Psoas muscle (tissue), 8 donors: ENCODE results near the gene METTL13. TPM values are rescaled to one million over a fixed set of nuclear protein-coding genes. Genes with fewer than 3 reads are reported as not detected.

Experiments used
- ATAC-seq, 4 donors: fragments of 200-7000 bp; cut with Tn5 transposase; one replicate each; pipeline ENCODE4 v1.9.1; 2020; ENCODE audit warnings: moderate library complexity in 3 of 4, mild to moderate bottlenecking in 2 of 4
- DNase-seq, 2 donors: peaks; one replicate each; pipeline ENCODE4 v3.0.0-alpha.2; 2020
- H3K27ac ChIP-seq: fragments of 200-600 bp; one replicate; pipeline ENCODE4 v1.8.0; 2022
- H3K27me3 ChIP-seq, 3 donors: fragments of 200-600 bp in 1 of 3; one replicate each; pipeline versions ENCODE4 v1.6.1 to v1.8.0; 2013 to 2022; ENCODE audit warnings: low read length in 2 of 3, mild to moderate bottlenecking in 2 of 3, moderate library complexity in 1 of 3; ENCODE audit not compliant: insufficient read depth in 3 of 3
- H3K36me3 ChIP-seq, 2 donors: fragments of 200-600 bp in 1 of 2; one replicate each; pipeline versions ENCODE4 v1.6.1 to v1.8.0; 2013 to 2022; ENCODE audit warnings: low read depth in 1 of 2, mild to moderate bottlenecking in 1 of 2, moderate library complexity in 1 of 2; ENCODE audit not compliant: insufficient read depth in 1 of 2
- H3K4me1 ChIP-seq: fragments of 200-600 bp; one replicate; pipeline ENCODE4 v1.8.0; 2022
- H3K4me3 ChIP-seq: fragments of 200-600 bp; one replicate; pipeline ENCODE4 v1.8.0; 2022; ENCODE audit warnings: mild to moderate bottlenecking
- H3K9me3 ChIP-seq: fragments of 200-600 bp; one replicate; pipeline ENCODE4 v1.8.0; 2022
- WGBS, 3 donors: extraction: QIAGEN DNeasy Blood & Tissue Kit; methylation state at CpG; one replicate each; pipeline versions ENCODE4 v1.1.6 to v1.1.7; 2013; 5-methylcytosine and 5-hydroxymethylcytosine counted together
- intact Hi-C, 2 donors: fragments of 100-400 bp; cut with DNase I; formaldehyde crosslinking; loops; one replicate each; pipeline versions ENCODE4 v1.11.0 to v1.14.2; 2022
- polyA plus RNA-seq, 3 donors: library from polyadenylated mRNA; stranded (reverse); fragments of 200-250 nt; gene quantifications; one replicate each; pipeline ENCODE4 v1.2.3, GENCODE V29; 2013
- total RNA-seq, 4 donors: library from RNA; stranded (reverse); fragmentation: NEBNext Ultra II Directional in 2 of 4; extraction: Animal tissue kit (Norgen Biotek cat#: 25700) in 2 of 4; gene quantifications; one replicate each; pipeline versions ENCODE4 v1.2.1 to v1.2.4, GENCODE V29; 2021 to 2023
- TF ChIP-seq, protein P1 (sequence below): fragments of 200-600 bp; IDR thresholded peaks from one replicate; pipeline ENCODE4 v1.8.0; 2022; ENCODE audit warnings: antibody characterized with exemption
- donor health status: healthy with polysubstance abuse.
- donor health status: DM: no; HTN: no; CAD: no; lungs with moderate emphysema.
- donor health status: Bipolar disorder and iron deficiency.
- donor health status: healthy.
- donor health status: DM: yes; HTN: yes; CAD: no.
- donor health status: DM: no; HTN: no; CAD: no.
- donor health status: DM: no; HTN: no; CAD: no.
- donor health status: DM: yes; HTN: yes; CAD: no.

Gene METTL13
- total and polyA plus RNA-seq, 7 donors: 15.0 to 66.4 (median 23.9) TPM

DNA sequence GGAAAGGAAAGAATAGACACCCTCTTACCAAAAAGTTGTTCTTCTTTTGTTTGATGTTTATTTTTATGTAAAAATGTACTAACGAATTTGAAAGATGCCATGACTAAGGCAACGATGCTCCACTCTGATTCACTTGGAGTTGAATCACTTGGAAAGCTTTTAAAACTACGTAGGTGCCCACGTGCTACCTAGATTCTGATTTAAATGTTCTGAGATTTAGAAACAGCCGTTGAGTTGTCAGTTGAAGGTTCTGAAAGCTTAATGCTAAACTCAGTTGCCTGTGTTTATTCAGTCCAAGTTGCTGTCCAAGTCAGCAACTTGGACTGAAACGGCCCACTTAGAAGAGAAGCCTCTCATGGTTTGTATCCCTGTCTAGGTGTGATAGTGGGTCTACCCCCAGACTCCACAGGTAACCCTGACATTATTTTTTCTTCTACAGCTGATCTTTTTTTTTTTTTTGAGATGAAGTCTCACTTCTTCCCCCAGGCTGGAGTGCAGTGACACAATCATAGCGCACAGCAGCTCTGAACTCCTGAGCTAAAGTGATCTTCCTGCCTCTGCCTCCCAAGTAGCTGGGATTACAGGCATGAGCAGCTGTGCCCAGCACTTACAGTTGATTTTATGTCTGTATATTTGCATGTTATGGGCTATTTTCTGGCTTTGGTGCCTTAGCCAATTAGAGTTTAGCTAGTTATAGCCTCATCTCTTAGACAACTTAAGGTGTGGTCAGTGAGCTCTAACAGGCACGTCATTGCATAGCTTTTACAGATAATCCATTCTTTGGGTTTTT lies 38.2 kb upstream of the METTL13 start:
- H3K27me3 ChIP-seq: no peaks in the 10 kb centered on the region
- intact Hi-C loops: loop anchor here (2.0 to 10.0 kb wide), 4 partner anchors 38 to 256 kb away; partner anchors contain the start of genes METTL13 (in 2 of the 2) and PRRC2C (in 1 of the 2)
- no peaks in the 10 kb centered on the region for H3K9me3 ChIP-seq
- peak overlapping the region; percentile 98 for H3K27ac ChIP-seq
- TF ChIP-seq, protein P1, sequence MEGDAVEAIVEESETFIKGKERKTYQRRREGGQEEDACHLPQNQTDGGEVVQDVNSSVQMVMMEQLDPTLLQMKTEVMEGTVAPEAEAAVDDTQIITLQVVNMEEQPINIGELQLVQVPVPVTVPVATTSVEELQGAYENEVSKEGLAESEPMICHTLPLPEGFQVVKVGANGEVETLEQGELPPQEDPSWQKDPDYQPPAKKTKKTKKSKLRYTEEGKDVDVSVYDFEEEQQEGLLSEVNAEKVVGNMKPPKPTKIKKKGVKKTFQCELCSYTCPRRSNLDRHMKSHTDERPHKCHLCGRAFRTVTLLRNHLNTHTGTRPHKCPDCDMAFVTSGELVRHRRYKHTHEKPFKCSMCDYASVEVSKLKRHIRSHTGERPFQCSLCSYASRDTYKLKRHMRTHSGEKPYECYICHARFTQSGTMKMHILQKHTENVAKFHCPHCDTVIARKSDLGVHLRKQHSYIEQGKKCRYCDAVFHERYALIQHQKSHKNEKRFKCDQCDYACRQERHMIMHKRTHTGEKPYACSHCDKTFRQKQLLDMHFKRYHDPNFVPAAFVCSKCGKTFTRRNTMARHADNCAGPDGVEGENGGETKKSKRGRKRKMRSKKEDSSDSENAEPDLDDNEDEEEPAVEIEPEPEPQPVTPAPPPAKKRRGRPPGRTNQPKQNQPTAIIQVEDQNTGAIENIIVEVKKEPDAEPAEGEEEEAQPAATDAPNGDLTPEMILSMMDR: no peak
- peaks cover 35% of the 10 kb centered on the region for H3K4me1 ChIP-seq
- H3K36me3 ChIP-seq: peaks cover 0 to 5% of the 10 kb centered on the region in 2 donors
- DNase-seq (no peak), ATAC-seq (peak; percentile 61 to 80 (median 70))
- H3K4me3 ChIP-seq: peak overlapping the region; percentile 79
- 13 to 19% (median 17%) methylated on average over 8 of the region's 8 CpGs for WGBS, 3 donors

DNA sequence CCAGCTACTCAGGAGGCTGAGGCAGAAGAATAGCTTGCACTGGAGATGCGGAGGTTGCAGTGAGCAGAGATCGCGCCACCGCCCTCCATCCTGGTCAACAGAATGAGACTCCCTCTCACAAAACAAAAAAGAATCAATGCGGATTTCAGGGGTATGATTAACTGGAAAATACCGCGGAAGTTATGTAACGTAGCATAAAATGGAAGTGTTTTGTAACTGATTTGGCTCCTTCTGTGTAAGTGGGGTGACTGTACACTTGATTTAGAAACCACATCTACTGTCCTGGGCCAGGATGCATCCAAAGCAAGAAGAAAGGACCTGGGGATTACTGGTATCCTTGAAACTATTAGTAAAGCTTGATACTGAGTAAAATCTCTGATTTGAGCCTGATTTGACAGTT lies 36.5 kb upstream of the METTL13 start:
- H3K9me3 ChIP-seq: no peaks in the 10 kb centered on the region
- H3K4me3 ChIP-seq: no peak overlapping the region
- H3K4me1 ChIP-seq: peaks cover 28% of the 10 kb centered on the region
- TF ChIP-seq, protein P1: no peak
- ATAC-seq (no peak), DNase-seq (no peak)
- H3K27me3 ChIP-seq: no peaks in the 10 kb centered on the region
- intact Hi-C loops: loop anchor here (5.0 to 10.0 kb wide), 3 partner anchors 37 to 258 kb away; partner anchors contain the start of genes METTL13 (in 1 of the 2) and PRRC2C (in 1 of the 2)
- H3K27ac ChIP-seq: peak overlapping the region; percentile 98
- WGBS, 3 donors: 89 to 99% (median 95%) methylated on average over 8 of the region's 8 CpGs
- H3K36me3 ChIP-seq: no peaks in the 10 kb centered on the region

DNA sequence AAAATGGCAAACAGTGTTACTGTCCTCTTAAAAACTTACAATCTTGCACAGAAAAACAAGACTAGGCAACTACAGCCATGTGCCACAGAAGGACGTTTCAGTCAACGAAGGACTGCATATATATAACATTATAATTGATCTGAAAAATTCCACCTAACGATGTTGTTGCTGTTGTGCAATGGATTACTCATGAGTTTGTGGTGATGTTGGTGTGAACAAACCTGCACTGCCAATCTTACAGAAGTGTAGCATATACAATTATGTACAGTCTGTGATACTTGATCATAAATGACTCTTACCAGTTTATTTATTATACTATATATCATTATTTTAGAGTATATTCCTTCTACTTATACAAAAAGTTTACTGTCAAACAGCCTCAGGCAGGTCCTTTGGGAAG lies 32.8 kb upstream of the METTL13 start:
- WGBS, 3 donors: 87 to 92% (median 88%) methylated on average over 3 of the region's 3 CpGs
- Histone ChIP-seq H3K27ac (no peak overlapping the region), H3K4me3 (no peak overlapping the region), H3K4me1 (peaks cover 9% of the 10 kb centered on the region), H3K36me3 (no peaks in the 10 kb centered on the region), H3K27me3 (no peaks in the 10 kb centered on the region), H3K9me3 (no peaks in the 10 kb centered on the region)
- TF ChIP-seq, protein P1: no peak
- intact Hi-C loops: loop anchor here (10.0 kb wide), 1 partner anchor 104 kb away; no protein-coding TSS in a partner anchor
- ATAC-seq: no peak
- DNase-seq: no peak

DNA sequence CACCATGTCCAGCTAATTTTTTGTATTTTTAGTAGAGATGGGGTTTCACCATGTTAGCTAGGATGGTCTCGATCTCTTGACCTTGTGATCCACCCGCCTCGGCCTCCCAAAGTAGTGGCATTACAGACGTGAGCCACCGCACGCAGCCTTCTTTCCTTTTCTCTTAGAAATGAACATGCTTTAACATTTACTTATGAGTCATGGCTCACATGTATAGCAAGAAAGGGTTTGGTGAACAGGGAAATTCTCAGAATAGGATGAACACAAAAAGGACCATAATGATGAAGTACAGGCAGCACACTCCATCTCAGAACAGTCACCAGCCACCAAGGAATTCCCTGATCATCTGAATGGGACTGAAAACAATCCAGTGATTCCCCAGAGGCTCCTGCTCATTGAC lies 30.2 kb upstream of the METTL13 start:
- Histone ChIP-seq H3K27ac (no peak overlapping the region), H3K36me3 (no peaks in the 10 kb centered on the region), H3K9me3 (no peaks in the 10 kb centered on the region), H3K4me1 (no peaks in the 10 kb centered on the region), H3K4me3 (no peak overlapping the region), H3K27me3 (no peaks in the 10 kb centered on the region)
- ATAC-seq (no peak), DNase-seq (no peak)
- TF ChIP-seq, protein P1: no peak
- intact Hi-C loops: no loop called here
- 95% methylated on average over 6 of the region's 6 CpGs for WGBS, 3 donors
